GM12891 (cell line): ENCODE data around the gene RAE1.

ENCODE experiments used
- POLR2A ChIP-seq: IDR thresholded peaks from 2 replicates; pipeline ENCODE4 v1.6.1; 2011; ENCODE audit warnings: low read depth, low read length, control low read depth
- POLR2AphosphoS5 ChIP-seq: IDR thresholded peaks from 2 replicates; pipeline ENCODE4 v1.6.1; 2011; ENCODE audit warnings: low read depth, low read length, control low read depth
- POU2F2 ChIP-seq: IDR thresholded peaks from 2 replicates; pipeline ENCODE4 v1.6.1; 2011; ENCODE audit warnings: low read depth, mild to moderate bottlenecking, control low read depth, low read length, moderate library complexity
- SPI1 ChIP-seq: IDR thresholded peaks from 2 replicates; pipeline ENCODE4 v1.6.1; 2011; ENCODE audit warnings: low read depth, low read length, control low read depth
- TAF1 ChIP-seq: IDR thresholded peaks from 2 replicates; pipeline ENCODE4 v1.6.1; 2011; ENCODE audit warnings: low read depth, low read length, control low read depth

GRCh38 chr20:57422254-57422653 is 71.2 kb downstream of the RAE1 start:
- TF ChIP-seq POLR2AphosphoS5 (no peak), POLR2A (no peak), POU2F2 (no peak), SPI1 (no peak), TAF1 (no peak)
